Measurements from ENCODE around the gene ZNF468.
"Not testable (repeated sequence)": the region's sequence is repeated elsewhere in the genome, so short reads cannot be mapped to it uniquely, and the experiment has no call there.

The ZNF468 gene

GRCh38 chr19:52857378-52858191 lies at the start of gene ZNF468:
Gene ZNF468, minus strand, starts transcription at chr19:52857619. Its CDS starts 3,347 bp downstream, at chr19:52854272.
- DNase-seq (ENCODE audit: insufficient read length, low spot score) = peak; percentile 43
- TF ChIP-seq POLR2A (IDR thresholded peaks at IDR 0.05; ENCODE audit: low read depth, low read length) = peak; percentile 73
- peak; percentile 89 for FAIRE-seq

GRCh38 chr19:52904052-52904780 lies 46.8 kb upstream of the ZNF468 start:
- DNase-seq (ENCODE audit: insufficient read length, low spot score); FAIRE-seq: not testable (repeated sequence)

- FAIRE-seq (no peak), DNase-seq (ENCODE audit: insufficient read length, low spot score) (no peak)
Measured at GRCh38 chr19:52901842-52902241, 44.4 kb upstream of the ZNF468 start.

GRCh38 chr19:52898596-52898995 lies 41.2 kb upstream of the ZNF468 start:
- not testable (repeated sequence) for DNase-seq (ENCODE audit: insufficient read length, low spot score); FAIRE-seq

More at GRCh38 chr19:52901842-52902241, 44.4 kb upstream of the ZNF468 start:
- TF ChIP-seq POLR2A (IDR thresholded peaks at IDR 0.05; ENCODE audit: low read depth, low read length) = no peak

GRCh38 chr19:52898101-52898500 lies 40.7 kb upstream of the ZNF468 start:
- DNase-seq (ENCODE audit: insufficient read length, low spot score) = no peak
- TF ChIP-seq POLR2A (IDR thresholded peaks at IDR 0.05; ENCODE audit: low read depth, low read length) = no peak
- no peak for FAIRE-seq

GRCh38 chr19:52897138-52897935 lies 39.9 kb upstream of the ZNF468 start, which contains the start of gene ZNF320:
Gene ZNF320, minus strand, starts transcription at chr19:52897635. Its CDS starts 7,380 bp downstream, at chr19:52890255.
- TF ChIP-seq POLR2A (IDR thresholded peaks at IDR 0.05; ENCODE audit: low read depth, low read length) = peak; percentile 92
- peak; percentile 87 for FAIRE-seq
- peak; percentile 99 for DNase-seq (ENCODE audit: insufficient read length, low spot score)

GRCh38 chr19:52896431-52897137 lies 39.2 kb upstream of the ZNF468 start:
- FAIRE-seq = no peak
- DNase-seq (ENCODE audit: insufficient read length, low spot score) = peak; percentile 48
- TF ChIP-seq POLR2A (IDR thresholded peaks at IDR 0.05; ENCODE audit: low read depth, low read length) = no peak

GRCh38 chr19:52891336-52891735 lies 33.9 kb upstream of the ZNF468 start:
- FAIRE-seq = no peak
- no peak for DNase-seq (ENCODE audit: insufficient read length, low spot score)
- TF ChIP-seq POLR2A (IDR thresholded peaks at IDR 0.05; ENCODE audit: low read depth, low read length) = no peak

GRCh38 chr19:52889931-52890330 lies 32.5 kb upstream of the ZNF468 start:
- TF ChIP-seq POLR2A (IDR thresholded peaks at IDR 0.05; ENCODE audit: low read depth, low read length) = no peak
- DNase-seq (ENCODE audit: insufficient read length, low spot score) = no peak
- no peak for FAIRE-seq

GRCh38 chr19:52889076-52889475 lies 31.7 kb upstream of the ZNF468 start:
- no peak for TF ChIP-seq POLR2A (IDR thresholded peaks at IDR 0.05; ENCODE audit: low read depth, low read length)
- DNase-seq (ENCODE audit: insufficient read length, low spot score) (no peak), FAIRE-seq (no peak)

- TF ChIP-seq POLR2A (IDR thresholded peaks at IDR 0.05; ENCODE audit: low read depth, low read length) = no peak
- DNase-seq (ENCODE audit: insufficient read length, low spot score) (no peak), FAIRE-seq (no peak)
Measured at GRCh38 chr19:52880895-52881389, 23.5 kb upstream of the ZNF468 start.

- FAIRE-seq; DNase-seq (ENCODE audit: insufficient read length, low spot score): not testable (repeated sequence)
Measured at GRCh38 chr19:52872996-52873395, 15.6 kb upstream of the ZNF468 start.

GRCh38 chr19:52871466-52871865 lies 14.0 kb upstream of the ZNF468 start:
- no peak for TF ChIP-seq POLR2A (IDR thresholded peaks at IDR 0.05; ENCODE audit: low read depth, low read length)
- FAIRE-seq (no peak), DNase-seq (ENCODE audit: insufficient read length, low spot score) (no peak)

- FAIRE-seq; DNase-seq (ENCODE audit: insufficient read length, low spot score): not testable (repeated sequence)
Measured at GRCh38 chr19:52868031-52868430, 10.6 kb upstream of the ZNF468 start.

GRCh38 chr19:52856540-52857377 lies 660 bp downstream of the ZNF468 start:
- DNase-seq (ENCODE audit: insufficient read length, low spot score); FAIRE-seq: not testable (repeated sequence)

- DNase-seq (ENCODE audit: insufficient read length, low spot score); FAIRE-seq: not testable (repeated sequence)
Measured at GRCh38 chr19:52847352-52847751, 10.1 kb downstream of the ZNF468 start.

- not testable (repeated sequence) for FAIRE-seq; DNase-seq (ENCODE audit: insufficient read length, low spot score)
Measured at GRCh38 chr19:52840825-52841465, 16.5 kb downstream of the ZNF468 start.

All from H54 (cell line).